HG03097 (cell line): ENCODE measurements around the gene WDR82.

ENCODE experiments used
- ATAC-seq: cut with Tn5 transposase; IDR thresholded peaks from one replicate; pipeline ENCODE4 v1.9.1; 2021; ENCODE audit not compliant: unreplicated experiment, low FRiP score

Gene WDR82

GRCh38 chr3:52310861-52311575, 32.6 kb upstream of the WDR82 start:
- ATAC-seq, result no peak

GRCh38 chr3:52308308-52308707, 29.9 kb upstream of the WDR82 start:
- ATAC-seq, result no peak

- no peak for ATAC-seq
Measured at GRCh38 chr3:52306978-52307377, 28.5 kb upstream of the WDR82 start.

- no peak for ATAC-seq
Measured at GRCh38 chr3:52305926-52306325, 27.5 kb upstream of the WDR82 start.

DNA sequence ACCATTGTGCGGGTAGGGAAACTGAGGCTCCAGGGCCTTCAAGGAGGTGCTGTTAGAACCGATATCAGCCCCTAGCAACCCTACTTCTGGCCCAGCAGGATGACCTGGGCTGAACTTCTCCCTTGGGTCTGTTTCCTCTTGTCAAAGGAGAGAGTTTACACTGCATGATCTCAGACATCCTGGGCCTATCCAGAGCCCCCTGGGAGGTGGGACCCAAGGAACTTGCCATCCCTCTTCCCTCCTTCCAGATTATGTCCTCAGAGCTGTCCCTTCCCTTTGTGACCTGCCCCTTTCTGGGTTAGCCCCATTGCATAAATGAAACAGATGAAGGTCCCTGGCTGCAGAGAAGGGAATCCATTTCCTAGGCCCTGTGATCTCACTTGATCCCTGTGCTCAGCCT, 25.4 kb upstream of the WDR82 start:
- ATAC-seq, result no peak

- no peak for ATAC-seq
Measured at GRCh38 chr3:52302426-52303145, 24.1 kb upstream of the WDR82 start.

- ATAC-seq, result no peak
Measured at GRCh38 chr3:52299879-52300611, 21.6 kb upstream of the WDR82 start.

DNA sequence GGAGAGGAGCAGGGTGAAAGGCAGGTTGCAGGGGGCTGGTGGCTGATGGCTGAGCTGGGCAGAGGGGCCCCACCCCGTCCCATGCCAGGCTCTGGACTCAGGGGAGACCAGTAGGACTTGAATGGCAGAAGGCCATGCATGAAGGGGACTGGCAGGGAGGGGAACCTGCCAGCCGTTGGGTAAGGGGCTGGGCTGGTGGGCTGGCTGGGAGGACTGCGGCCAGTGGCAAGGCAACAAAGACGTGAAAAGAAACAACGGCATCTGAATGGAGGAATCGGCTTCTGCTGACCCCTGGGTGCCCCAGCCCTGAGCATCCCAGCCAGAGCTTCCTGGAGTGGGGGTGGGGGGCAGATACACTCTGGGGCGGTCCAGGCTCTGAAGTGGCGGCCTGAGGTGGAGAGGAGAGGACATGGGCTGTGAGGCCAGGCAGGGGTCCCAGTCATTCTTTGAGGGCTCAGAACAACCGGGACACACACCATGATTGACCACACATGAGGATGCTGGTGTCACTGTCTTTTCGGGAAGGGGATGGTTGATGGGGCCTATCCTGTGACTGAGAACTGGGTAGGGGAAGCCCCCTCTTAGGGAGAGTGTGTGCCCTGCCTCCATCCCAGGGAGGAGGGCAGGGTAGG, 20.9 kb upstream of the WDR82 start:
- no peak for ATAC-seq

DNA sequence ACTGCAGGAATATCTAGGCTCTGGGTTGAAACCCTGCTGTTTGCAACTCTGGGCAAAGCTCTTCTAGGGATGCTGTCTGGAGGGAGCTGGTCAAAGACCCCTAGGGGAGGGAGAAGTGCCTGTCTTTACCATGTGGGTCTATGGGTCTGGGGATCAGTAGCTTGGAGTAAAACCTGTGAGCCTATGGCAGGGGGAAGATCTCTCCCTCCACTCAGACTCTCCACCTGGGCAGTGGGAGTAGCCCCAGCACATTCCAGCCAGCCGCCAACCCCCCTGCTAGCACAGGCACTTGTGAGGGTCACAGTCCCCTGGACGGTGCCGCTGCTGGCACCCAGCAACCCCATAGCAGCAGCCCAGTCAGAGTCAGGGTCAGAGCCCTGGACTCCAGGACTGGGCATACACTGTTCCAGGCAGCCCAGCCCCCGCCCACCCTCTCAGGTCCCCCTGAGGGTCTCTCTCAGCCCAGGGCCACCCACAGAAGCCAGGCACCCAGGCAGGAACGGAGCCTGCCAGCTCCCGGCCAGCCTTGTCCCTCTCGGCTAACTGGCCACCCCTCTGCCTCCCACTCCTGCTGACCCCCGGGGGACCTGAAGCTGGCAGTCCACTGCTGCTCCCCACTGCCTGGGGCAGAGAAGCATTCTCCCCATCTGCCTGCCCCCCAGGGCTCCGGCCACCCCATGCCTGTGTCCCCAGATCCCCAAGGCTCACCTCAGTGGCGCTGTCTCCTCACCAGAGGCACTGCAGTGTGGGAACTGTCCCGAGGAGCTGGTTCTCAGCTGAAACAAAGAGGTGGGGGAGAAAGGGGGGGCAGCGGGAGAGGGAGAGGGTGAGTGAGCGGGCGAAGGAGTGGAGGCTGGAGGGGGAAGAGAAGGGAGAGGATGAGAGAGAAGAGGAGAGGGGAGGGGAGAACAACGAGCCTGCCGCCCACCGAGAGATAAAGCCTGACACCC, 20.0 kb upstream of the WDR82 start:
- ATAC-seq, result no peak

- no peak for ATAC-seq
Measured at GRCh38 chr3:52297242-52298148, 19.0 kb upstream of the WDR82 start.

GRCh38 chr3:52295671-52296208, 17.3 kb upstream of the WDR82 start:
- no peak for ATAC-seq

DNA sequence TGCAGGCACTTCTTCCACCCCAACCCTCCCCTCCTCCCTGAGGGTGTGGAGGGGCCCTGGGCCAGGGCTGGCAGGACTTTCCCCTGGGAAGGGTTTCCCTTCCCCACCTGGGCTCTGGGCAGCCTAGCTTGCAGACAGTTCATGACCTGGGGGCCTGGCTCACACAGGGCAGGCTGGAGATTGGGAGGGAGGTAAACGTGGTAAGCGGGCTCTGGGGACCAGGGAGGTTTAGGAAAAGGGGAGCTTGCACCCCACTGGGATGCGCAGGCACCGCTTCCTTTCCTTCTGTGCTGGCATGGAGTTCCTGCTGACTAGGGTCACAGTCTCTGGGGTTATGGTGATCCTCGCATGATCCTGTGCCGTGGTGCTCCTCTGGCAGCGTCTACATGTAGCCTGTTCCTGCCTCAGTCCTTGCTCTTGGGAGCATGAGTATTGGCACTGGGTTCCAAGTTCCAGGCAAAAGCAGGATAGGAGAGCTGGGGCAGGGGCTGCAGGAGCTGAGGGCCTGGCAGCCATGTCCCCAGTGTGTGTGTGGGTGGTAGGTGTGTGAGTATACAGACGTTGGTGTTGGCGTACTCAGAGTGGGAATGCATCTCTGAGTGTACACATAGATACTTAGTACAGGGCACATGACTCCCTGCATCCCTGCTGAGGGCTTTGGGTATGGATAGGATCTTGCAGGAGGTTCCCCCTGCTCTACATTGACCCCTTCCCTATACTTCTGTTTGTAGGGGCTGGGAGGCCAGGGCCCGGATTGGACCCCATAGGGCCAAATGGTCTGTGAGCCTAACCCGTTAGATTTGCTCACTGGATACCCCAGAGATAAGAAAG, 16.1 kb upstream of the WDR82 start:
- ATAC-seq, result no peak

- ATAC-seq, result no peak
Measured at GRCh38 chr3:52293491-52294319, 15.3 kb upstream of the WDR82 start.

- no peak for ATAC-seq
Measured at GRCh38 chr3:52292247-52293065, 14.0 kb upstream of the WDR82 start.

DNA sequence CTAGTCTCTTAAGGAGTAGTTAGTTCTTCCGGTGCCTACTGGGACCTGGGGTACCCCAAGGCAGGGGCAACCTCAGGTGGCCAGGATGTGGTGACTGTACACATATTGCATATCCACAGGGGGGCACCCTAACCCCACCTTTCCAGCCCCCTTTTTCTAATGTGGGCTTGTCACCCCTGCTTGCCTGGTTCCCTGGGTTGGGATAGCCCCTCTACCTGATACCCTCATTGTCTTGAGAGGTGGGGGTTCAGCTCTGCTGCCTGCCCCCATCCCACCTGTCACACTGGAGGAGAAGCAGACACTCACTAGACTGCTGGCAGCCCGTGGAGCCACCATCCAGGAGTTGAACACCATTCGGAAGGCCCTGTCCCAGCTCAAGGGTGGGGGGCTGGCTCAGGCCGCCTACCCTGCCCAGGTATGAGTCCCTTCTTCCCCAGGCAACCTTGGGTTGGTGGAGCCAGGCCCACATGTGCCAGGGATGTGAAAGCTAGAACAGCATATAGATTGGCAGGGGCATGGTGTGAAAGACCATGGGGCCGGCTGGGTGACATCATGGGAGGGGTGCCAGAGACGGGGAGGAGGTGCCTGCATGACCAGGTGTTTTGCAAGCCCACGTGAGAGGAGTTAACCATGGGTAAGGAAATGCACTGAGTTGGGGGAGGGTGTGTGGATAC, 13.2 kb upstream of the WDR82 start:
- no peak for ATAC-seq
